Activated T-cell treated with anti-CD3 and anti-CD28 coated beads, Interleukin-2, amount 50 U/mL, for 1 hour (primary cell): ENCODE results near the gene STARD10.
"Not testable (repeated sequence)": the region's sequence is repeated elsewhere in the genome, so short reads cannot be mapped to it uniquely, and the experiment has no call there.

Experiments used
- DNase-seq: peaks from one replicate; pipeline ENCODE4 v3.0.0-alpha.2; 2020

The STARD10 gene, protein sequence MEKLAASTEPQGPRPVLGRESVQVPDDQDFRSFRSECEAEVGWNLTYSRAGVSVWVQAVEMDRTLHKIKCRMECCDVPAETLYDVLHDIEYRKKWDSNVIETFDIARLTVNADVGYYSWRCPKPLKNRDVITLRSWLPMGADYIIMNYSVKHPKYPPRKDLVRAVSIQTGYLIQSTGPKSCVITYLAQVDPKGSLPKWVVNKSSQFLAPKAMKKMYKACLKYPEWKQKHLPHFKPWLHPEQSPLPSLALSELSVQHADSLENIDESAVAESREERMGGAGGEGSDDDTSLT

DNA sequence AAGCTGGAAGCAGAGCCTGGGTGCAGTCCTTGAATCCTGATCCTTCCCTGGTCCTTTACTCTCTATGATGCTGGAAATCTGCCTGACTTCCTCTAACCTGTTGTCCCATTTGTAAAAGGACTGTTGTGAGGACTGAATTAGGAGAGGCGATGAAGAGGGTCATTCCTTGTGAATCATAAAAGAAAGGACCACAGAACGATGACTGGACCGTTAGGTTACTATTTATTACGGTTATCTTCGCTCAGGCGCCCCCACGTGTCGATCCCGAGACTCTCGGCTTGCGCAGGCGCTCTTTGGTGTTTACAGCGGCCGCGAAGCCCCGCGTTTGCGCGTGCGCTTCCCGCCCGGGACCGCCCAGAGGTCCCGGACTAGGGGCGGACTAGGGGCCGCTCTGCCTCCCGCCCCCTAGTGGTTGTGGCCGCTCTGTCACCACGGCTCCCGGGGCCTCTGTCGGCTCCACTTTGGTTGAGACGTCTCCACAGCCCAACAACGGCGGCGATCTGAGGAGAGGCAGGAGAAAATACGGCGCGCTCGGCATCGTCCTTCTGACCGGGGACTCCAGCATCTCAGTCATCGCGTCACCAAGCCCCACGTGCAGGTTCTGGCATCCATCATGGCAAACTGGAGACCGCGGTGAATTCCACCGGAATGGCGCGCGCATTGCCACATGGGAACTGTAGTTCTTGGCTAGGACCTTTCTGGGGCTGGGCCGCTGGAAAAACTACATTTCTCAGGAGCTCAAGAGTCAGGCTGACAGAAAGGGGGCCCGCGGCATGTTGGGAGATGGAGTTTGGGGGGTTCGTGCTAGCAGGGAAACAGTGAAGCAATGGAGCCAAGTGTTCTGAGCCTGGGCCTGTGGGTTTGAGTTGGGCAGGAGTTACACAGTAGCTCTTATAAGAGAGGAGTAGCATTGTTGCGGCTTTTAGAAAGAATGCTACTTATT lies at the start of gene STARD10:
STARD10 (minus strand) TSS at position 623 of the 943 bp plus-strand sequence. CDS start 12,866 bp downstream, outside the sequence.
- peak; percentile 94 for DNase-seq

DNA sequence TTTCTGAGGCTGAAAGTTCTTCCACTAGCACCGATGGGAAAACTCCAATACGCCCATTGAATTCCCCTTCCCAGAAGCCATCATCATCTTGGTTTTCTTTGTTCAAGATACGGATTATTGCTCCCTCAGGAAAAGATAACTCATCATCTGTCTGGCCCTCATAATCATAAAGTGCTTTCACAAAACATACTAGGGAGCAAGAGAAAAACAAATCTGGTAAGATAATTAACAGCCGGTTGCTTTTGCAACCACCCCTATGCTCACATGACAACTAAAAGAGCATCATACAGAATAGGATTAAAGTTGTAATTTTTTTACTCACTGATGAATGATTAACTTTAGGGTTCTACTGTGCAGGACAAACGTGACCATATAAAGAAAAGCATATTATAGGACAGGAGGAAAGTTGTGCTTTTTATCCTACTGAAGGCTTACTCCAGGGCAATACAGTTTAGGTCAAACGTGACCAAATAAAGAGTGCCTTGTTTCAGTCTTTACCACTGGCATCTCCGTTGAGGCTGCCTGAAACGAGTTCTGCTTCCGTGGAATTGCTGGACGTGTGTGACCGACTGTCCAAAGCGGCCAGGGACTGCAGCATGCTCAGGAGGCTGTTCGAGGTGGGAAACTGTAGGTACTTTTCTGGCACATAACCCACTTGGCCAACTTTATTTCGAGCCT lies 48.9 kb upstream of the STARD10 start:
- DNase-seq = no peak

DNA sequence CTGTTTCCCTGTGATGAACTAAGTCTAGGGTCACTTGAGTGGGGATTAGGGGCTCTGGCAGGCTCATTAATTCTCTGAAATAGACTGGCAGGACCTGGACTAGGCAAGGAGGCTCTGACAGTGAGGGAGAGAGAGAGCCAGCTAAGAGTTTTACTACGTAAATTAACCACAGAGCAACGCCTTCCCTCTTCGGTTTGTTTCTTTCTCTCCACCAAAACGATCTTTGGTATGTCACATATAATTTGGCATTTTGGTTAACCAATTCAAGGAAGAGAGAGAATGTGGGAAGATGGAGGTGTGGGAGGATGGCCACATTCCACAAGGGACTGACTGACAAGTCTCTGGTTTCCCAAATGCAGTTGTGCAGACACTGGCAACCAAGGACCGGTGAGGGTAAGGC lies 48.3 kb upstream of the STARD10 start:
- no peak for DNase-seq

DNA sequence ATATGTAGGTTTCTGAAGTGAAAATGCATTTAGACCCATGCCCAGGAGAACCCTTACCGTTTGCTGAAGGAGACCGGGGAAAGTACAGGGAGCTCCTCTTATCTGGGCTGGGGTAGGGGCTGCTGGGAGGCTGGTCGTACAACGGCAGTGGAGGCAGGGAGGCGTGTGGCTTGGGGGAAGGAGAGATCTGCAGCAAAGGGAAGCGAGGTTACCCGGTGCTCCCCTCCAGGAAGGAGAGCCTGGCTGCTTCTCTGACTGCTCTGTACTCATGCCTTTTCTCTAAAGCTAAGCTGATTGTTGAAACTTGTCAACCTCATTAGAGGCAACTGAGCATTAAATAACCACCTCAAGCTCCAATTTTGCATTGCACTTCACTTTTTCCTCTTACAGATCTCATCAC lies 47.5 kb upstream of the STARD10 start:
- no peak for DNase-seq

DNA sequence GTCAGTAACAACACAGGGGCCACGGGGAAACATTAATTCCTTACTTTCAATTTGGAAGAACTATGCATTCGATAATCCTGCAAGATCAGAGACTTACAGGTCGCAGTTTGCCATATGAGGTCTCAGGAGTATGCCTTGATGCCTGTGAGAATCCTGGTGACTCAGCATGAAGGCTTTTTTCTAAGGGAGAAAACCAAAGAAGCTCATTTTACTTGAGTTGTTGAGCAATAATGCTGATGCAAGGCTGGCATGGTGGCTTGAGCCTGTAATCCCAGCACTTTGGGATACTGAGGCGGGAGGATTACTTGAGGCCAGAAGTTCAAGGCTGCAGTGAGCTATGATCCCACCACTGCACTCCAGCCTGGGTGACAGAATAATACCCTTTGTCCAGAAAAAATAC lies 46.9 kb upstream of the STARD10 start:
- no peak for DNase-seq

DNA sequence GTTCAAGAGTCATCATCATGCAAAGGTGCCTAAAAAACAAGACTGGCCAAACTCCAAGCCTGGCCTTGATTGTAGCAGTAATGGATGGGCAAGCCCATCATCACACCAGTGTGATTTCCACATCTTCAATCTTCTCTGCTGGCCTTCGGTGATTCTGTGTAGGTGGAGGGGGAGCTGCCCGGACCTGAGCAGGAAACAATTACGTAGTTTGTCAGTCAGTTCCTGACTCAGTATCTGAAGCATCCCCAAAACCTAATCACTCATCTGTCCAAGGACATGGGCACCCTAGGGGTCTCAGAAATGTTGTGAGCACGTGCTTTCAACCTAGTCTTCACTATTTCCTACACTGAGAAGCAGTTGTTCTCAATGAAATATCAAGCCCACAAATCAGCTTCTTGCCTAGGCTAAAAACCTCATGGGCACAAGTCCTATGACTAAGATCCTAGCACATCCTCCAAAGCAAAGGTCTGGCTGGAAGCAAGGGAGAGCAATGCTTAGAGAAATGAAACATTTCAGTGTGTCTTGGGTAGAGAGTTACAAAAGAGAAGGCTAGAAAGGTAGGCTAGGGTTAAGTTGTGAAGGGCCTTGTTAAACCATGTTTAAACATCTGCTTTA lies 45.0 kb upstream of the STARD10 start:
- no peak for DNase-seq

DNA sequence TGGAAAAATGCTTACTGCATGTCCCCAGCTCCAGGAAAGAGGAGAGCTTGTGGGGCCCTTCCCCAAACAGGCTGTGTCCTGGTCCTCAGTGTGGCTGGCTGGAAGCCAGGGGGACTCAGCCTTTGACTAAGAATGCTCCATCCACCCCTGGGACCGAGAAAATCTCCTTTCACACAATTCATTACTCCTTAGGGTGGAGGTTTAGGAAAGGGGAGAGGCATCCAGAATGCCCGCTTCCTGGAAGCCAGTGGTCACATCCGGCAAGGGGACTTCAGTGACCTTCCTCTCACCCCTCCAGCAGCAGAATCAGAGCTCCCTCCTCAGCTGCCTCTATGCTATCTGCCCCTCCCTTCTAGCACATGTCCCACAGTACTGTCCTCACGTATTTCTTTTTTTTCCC lies 42.3 kb upstream of the STARD10 start:
- DNase-seq = no peak

DNA sequence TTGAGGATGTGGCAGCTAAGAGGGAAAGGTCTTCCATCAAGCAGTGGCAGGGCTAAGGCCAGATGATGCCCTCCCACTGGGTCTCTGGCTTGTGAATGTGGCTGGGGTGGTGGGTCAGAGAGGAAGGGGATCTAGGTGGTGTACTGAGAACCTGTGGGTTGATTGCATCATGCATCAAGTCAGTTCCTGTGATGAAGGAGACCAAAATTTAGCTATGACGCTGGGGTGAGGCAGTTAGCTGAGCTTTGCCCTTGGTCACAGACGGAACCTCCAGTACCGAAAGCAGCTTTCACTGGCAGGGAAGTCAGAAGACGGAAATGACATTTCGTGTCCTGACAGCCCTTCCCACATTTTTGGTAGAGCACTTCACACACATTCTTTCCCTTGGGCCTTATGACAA lies 41.1 kb upstream of the STARD10 start:
- DNase-seq = no peak

DNA sequence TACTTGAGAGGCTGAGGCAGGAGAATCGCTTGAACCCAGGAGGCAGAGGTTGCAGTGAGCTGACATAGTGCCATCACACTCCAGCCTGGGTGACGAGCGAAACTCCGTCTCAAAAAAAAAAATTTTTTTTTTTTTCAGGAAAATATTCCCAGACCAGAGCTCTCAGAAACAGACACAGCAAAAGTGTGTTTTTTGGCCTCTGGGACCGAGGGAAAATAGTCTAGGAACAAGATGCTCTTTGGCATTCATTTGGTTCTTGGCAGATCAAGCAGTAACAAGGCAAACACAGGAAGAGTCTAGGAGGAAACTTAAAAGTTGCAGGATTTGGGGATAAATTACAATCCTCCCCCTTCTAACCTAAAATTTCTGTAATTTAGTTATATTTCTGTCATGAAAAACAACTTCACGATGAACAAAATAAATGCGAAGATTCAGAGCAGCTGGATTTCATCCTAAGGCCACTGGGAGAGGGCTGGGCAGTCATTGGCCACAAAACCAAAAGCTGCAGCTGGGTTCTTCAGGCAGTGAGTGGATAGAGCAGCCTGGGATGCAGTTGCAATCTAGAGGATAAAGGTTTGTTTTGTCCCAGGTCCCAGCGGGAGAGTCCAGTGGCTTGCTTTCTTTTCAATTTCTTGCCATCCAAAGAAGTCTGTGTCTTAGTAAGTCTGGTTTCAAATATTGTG lies 40.1 kb upstream of the STARD10 start:
- DNase-seq = no peak

DNA sequence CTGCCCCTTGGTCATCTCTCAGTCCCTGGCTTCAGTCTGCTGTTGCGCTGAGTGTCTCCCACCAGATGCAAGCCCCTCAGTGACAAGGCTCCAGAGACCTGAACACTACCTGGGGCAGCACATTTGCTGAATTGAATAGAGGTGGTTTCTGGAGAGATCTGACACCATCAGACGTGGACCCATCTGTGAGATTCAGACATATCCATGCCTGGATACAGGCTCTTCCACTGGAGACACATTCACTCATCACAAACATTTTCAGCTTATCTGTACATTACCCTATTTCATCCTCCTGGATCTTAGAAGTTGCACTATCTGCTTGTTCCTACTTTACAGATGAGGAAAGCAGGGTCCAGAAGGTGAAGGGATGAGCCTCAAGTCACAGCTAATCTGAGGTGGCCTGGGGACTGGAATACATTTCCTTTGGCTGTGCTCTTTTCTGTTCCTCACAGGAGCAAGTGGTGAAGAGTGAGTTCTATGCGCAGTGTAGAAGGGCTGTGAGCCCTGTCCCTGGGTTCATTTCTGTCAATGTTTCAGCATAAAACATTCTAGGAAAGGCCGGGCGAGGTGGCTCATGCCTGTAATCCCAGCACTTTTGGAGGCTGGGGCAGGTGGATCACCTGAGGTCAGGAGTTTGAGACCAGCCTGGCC lies 39.4 kb upstream of the STARD10 start:
- DNase-seq = no peak

DNA sequence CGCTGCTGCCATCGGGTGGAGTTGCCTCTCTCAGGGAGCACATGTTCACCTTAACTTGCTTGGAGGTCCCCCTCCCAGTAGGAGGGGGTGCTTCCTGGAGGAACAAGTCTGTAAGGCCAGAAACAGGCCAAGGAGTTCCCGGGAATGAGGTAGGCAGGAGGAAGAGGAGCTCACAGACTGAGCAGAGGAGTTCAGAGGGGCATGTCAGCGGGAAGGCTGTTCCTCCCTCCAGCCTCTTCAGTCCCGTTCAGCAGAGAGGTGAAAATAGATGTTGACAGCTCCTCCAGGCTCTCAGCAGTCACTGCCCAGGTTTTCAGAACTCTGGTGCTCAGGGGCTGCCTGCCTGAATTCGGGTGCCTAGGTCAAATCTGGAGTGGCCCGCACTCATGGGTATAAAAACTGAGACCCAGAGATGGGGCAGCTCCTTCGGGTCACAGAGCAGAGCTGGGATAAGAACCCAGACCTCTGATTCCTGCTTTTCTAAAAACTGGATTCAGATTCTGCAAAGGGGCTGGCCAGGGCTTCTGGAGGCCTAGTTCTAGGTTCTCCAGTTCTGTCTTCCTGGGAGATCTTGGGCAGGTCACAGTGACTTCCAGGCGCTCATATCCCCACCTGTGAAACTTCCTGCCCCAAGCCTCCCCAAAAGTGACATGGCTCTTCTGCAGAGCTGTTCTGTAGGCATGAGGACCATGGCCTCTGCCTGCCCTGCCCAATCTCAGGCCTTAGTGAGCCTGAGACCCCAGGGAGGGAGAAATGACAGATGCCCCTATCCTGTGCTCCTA lies 38.6 kb upstream of the STARD10 start:
- no peak for DNase-seq

DNA sequence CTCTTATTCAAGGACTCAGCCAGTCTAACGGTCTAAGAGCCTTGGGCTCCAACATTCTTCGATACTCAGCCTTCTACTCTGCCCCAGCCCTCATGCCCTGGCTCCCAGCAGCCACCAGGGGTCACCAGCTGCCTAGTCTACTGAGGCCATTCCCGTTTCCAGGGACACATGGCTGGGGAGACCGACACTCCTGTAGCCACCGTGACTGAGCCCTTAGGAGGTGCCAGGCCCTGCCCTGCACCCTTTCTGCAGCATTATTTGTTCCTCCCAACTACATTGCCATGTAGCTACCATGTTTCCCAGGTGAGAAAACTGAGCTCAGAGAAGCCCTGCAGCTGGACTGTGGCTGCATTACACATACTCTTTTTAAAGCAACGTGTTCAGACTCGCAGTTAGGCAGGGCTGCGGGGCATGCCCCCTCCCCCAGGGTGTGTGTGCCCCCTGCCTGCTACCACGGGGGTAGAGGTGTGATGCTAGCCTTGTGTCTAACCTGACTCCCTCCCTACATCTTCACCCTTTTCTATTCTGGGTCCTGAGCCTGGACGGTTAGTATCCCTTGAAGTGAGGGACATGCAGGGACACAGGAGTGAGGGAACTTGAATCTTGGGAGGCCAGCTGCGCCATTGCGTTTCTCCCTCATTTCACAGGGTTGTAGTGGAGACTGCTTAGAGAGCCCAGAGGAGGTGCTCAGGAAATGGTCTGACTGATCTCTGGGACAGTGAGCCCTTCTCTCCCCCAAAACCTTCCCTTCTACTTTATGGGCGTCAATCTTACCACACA lies 37.9 kb upstream of the STARD10 start:
- DNase-seq = peak; percentile 62

DNA sequence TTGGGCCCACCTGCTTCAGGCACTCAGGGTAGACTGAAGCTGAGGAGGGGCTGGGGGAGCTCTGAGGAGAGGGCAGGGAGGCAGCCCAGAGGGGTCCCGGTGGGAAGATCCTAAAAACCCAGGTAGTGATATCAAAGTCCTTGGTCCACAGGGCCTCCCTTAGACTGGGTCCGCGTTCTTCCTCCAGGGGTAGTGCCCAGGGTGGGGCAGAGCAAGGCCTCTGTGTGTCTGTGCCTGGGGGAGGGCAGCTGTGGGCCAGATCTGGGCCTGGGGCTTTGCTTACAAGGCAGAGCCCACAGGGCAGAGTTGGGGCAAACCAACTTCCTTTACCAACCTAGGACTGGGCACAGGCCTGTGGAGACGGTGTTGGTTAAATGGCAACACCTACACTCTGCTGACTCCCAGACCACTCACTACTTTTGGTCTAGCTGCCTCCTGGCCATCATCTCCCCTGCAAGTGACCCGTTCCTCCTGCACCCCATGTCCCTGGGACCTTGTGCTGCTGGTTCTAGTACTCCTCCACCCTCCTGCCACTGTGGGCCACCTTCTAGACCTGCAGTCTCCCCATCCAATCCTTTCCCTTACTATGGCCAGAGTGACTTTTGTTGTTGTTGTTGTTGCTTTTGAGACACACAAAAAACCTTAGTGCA lies 36.2 kb upstream of the STARD10 start:
- DNase-seq = no peak

DNA sequence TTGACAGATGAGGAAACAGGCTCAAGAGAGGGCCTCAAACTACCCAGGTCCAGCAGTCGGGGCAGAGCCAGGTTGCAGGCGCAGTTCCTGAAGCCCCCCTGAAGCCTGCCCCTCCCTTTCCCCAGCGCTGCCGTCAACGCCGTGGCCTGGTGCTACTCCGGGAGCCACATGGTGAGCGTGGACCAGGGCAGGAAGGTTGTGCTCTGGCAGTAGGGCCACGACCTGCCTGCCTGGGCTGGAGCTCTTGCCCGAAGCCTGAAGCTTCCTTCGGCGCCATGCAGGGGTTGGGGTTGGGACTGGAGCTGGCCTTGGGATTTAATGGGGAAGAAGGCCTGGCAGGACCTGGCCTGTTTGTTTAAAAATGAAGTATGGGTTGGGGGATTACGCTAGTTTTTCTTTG lies 35.3 kb upstream of the STARD10 start:
- DNase-seq = no peak

DNA sequence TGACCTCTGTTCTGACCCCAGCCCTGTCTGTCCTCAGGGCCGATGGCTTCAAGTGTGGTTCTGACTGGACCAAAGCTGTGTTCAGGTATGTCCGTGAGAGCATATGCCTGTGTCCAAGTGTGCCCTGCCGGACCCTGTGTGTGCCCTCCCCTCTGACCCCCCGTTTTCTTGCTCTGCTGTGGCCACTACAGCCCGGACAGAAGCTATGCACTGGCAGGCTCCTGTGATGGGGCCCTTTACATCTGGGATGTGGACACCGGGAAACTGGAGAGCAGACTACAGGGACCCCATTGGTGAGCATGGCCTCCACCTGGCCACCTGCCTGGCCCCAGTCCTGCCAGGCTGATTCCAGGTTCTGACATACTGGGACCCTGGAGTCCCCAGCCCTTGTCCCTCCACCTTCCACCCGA lies 34.9 kb upstream of the STARD10 start:
- DNase-seq = no peak

DNA sequence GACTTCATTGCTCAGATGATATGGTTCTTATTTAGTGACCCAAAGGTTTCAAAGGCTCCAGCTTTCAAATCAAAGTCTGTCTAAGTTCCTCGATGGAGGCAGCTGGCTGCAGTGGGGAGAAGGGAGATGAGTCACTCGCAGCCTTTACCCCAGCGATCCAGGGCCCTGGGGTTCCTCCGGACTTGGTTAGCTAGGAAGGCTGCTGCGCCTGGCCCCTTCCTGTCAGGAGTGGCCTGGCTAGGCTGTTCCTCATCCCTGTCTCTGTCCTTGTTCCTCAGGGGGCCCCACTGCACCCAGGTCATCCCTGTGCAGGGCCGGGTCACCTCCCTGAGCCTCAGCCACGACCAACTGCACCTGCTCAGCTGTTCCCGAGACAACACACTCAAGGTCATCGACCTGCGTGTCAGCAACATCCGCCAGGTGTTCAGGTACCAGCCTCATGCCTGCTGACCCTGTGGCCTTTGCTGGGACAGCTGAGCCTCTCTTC lies 34.3 kb upstream of the STARD10 start:
- no peak for DNase-seq

DNA sequence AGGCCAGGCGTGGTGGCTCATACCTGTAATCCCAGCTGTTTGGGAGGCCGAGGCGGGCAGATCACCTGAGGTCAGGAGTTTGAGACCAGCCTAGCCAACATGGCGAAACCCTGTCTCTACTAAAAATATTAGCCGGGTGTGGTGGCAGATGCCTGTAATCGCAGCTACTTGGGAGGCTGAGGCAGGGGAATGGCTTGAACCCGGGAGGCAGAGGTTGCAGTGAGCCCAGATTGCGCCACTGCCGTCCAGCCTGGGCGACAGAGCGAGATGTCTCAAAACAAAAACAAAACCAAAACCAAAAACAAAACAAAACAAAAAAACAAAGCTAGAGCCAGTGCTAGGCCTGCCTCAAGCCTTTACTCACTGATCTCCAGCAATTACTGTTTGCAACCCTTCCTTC lies 33.8 kb upstream of the STARD10 start:
- DNase-seq = not testable (repeated sequence)

DNA sequence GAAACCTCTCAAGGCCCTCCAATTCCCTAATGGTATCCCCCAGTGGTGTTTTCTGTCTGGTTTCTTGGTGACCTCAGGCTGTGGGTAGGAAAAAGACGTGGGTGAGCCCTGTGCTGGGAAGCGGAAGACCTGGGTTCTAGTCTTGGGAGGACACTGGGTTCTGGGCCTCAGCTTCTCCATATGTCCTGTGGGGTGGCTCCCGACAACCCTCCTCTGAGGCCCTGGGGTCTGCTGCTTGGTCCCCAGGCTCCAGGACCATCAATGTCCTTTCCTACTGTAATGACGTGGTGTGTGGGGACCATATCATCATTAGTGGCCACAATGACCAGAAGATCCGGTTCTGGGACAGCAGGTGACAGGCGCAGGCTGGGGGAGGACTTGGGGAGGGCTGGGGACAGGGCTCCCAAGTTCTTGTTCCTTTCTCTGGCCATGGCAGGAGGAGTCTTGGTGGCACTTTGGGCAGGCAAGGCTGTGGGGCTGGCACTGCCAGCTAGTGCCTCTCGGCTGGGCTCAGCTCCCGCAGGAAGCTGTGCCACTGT lies 33.2 kb upstream of the STARD10 start:
- DNase-seq = no peak
